ENCODE results near the gene SMC1B. TPM values are rescaled to one million over a fixed set of nuclear protein-coding genes. Genes with fewer than 3 reads are reported as not detected.
A peak's percentile ranks its signal among the peaks of the same experiment; 100 is the strongest.
"Not testable (repeated sequence)": the region's sequence is repeated elsewhere in the genome, so short reads cannot be mapped to it uniquely, and the experiment has no call there.

SMC1B gene, protein sequence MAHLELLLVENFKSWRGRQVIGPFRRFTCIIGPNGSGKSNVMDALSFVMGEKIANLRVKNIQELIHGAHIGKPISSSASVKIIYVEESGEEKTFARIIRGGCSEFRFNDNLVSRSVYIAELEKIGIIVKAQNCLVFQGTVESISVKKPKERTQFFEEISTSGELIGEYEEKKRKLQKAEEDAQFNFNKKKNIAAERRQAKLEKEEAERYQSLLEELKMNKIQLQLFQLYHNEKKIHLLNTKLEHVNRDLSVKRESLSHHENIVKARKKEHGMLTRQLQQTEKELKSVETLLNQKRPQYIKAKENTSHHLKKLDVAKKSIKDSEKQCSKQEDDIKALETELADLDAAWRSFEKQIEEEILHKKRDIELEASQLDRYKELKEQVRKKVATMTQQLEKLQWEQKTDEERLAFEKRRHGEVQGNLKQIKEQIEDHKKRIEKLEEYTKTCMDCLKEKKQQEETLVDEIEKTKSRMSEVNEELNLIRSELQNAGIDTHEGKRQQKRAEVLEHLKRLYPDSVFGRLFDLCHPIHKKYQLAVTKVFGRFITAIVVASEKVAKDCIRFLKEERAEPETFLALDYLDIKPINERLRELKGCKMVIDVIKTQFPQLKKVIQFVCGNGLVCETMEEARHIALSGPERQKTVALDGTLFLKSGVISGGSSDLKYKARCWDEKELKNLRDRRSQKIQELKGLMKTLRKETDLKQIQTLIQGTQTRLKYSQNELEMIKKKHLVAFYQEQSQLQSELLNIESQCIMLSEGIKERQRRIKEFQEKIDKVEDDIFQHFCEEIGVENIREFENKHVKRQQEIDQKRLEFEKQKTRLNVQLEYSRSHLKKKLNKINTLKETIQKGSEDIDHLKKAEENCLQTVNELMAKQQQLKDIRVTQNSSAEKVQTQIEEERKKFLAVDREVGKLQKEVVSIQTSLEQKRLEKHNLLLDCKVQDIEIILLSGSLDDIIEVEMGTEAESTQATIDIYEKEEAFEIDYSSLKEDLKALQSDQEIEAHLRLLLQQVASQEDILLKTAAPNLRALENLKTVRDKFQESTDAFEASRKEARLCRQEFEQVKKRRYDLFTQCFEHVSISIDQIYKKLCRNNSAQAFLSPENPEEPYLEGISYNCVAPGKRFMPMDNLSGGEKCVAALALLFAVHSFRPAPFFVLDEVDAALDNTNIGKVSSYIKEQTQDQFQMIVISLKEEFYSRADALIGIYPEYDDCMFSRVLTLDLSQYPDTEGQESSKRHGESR
- polyA plus RNA-seq (ENCODE audit: insufficient read length), result 0.23 TPM
- long read RNA-seq, donor 1, result 0 reads
- long read RNA-seq, donor 2, partial matches to known transcripts, result 5 of 5 reads
- long read RNA-seq, donor 2, other reads (novel, unspliced or antisense), result 0 of 5 reads
- long read RNA-seq, donor 3, result 0 reads
- long read RNA-seq, donor 4, result 0 reads
- long read RNA-seq, donor 5, result 0 reads
- long read RNA-seq, donor 6, result 0 reads
- long read RNA-seq, donor 7, result 0 reads
- long read RNA-seq, donor 8, result 0 reads

DNA sequence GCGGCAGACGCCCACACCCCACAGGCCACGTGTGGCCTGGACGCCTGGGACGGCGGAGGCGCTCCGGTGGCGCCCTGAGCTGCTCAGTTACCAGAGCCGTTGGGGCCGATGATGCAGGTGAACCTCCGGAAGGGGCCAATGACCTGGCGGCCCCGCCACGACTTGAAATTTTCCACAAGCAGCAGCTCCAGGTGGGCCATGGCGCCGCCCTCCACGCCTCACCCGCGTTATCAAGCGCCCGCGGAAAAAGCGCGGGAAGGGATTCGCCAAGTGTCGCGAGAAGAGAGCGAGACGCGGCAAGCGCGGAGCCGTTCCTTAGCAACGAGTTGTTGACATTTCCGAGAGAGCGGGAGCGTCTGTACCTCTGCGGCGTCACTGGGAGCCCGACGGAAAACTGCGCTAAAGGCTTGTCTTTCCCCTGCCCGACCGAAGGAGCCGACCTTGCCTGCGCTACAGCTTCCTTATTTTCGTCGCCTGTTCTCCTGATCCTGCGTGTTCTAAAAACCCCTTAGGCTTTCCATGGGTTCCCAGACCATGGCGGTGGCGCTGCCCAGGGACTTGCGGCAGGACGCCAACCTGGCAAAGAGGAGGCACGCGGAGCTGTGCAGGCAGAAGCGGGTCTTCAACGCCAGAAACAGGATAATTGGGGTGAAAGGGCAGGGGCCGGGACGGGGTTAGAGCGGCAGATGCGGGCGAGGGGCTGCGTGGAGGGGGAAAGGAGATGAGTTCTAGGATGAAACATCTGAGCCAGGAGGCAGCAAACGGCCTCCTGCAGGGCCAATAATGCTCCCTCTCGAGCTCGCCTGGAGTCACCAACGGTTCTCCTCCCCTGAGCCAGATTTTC, at the start of gene SMC1B, which contains the start of gene RIBC2:
SMC1B (minus strand) TSS at position 232 of the 844 bp plus-strand sequence; CDS start at position 200, 32 bp downstream.
RIBC2 (plus strand) TSS at position 326 of the 844 bp plus-strand sequence; CDS start at position 520, 194 bp downstream.
- peak; percentile 90 for DNase-seq

DNA sequence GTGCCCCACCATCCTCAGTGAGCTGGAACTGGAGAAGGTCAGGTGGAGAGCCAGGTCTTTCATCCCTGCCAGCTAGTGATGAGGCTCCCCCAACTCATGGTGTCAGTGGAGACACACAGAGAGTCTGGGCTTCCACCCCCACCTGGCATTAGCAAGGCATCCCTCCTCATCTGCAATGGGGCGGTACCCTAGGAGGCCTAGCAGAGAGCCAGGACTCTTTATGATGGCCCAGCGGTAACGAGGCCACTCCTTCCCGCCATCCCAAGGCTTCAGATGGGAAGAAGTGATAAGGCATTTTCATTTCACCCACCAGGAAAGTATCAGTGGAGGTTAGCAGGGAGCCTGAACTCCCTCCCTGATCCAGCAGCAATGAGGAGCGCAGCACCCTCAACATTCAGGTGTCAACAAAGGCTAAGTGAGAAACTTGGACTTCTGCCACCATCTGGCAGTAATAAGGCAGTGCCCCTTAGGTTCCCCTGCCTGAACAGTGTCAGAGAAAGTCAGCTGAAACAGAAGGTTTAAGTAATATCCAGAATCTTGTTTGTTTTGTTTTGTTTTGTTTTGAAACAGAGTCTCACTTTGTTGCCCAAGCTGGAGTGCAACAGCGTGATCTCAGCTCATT, 48.7 kb upstream of the SMC1B start:
- no peak for DNase-seq

DNA sequence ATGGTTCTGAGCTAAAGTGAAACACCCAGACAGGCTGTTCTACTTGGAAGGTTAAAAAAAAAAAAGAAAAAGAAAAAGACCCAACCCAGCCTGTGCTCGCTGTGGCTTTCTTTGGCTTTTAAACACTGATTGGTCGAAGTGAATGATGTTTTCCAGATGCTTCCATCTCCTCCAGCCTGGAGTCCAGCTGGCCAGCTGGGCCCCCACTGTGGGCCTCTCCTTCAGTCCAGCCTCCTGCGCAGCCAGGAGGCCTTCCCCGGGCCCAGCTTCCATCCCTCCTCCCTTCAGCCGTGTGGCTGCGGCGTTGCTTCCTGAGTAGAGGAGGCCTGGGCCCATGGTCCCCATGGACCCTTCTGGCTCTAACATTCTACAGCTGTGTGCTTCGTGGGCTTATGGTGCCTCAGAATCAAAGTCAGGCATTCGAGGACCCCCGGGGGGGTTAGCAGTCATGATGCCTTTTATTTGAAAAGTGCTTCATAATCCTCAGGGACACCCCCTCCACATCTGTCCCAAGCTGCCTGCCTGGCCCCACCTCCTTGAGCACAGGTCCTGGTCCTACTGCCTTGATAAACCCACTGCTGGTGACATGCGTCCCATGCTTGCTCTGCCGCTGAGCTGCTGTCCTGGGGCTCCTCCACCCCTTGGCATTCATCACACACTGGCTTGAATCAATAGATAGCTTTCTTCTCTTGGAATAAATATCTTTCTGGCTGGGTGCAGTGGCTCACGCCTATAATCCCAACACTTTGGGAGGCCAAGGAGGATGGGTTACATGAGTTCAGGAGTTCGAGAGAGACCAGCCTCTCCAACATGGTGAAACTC, 47.1 kb upstream of the SMC1B start:
- DNase-seq, result peak; percentile 79

DNA sequence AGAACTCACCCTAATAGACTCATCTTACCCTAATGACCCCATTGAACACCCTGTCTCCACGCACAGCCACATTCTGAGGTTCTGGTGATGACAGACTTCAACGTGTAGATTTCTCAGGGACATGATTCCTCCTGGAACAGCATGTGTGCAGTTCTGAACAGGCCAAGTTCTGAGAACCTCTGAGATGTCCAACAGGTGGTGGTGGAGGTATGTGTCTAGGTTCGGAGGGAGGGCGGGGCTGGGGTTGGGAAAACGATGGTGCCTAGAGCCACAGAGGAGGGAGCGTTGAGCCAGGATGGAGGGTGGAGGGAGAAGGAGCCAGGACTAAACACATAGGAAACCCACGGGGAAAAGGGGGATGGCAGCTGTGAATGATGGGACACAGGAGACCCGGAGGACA, 45.8 kb upstream of the SMC1B start:
- DNase-seq, result no peak

DNA sequence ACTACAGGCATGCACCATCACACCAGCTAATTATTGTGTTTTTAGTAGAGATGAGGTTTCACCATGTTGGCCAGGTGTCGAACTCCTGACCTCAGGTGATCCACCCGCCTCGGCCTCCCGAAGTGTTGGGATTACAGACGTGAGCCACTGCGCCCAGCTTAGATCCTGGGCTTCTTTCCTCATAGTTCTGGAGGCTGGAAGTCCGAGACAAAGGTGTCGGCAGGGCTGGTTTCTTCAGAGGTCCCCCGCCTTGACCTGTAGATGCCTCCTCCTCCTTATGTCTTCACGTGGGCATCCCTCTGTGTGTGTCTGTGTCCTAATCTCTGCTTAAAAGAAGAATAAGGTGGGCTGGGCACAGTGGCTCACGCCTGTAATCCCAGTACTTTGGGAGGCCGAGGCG, 45.1 kb upstream of the SMC1B start:
- DNase-seq, result no peak

DNA sequence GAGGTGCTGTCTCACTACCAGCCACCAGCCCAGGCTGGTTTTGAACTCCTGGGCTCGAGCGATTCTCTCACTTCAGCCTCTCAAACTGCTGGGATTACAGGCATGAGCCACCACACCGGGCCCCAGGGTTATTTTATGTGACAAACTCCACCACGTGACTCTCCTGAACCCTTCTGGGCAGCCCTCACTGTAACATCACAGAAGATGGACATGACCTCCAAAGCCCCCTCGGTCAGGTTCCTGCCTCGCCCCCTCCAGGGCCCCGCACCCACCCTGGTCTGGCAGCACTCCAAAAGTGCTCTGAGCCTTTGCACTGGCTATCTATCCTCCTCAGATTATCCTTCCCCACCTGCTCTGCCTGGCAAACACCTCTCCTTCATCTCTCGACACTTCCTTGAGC, 43.4 kb upstream of the SMC1B start:
- no peak for DNase-seq

DNA sequence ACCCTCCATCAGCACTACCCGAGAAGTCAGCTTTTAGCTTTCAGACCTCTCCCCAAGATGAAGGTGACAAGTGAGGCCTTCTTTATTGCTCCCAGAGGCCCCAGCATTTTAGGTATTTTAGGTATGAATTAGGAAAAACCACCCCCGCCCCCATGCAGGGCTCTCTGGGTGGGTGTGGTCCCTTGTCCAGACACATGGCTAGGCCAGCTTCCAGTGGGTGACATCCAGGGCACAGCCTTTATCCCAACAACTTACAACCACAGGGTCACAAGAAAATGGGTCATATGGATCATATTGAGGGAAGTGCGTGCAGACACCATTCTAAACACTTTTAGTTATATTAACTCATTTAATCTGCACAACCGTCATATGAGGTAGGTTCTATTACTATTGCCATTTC, 42.2 kb upstream of the SMC1B start:
- no peak for DNase-seq

DNA sequence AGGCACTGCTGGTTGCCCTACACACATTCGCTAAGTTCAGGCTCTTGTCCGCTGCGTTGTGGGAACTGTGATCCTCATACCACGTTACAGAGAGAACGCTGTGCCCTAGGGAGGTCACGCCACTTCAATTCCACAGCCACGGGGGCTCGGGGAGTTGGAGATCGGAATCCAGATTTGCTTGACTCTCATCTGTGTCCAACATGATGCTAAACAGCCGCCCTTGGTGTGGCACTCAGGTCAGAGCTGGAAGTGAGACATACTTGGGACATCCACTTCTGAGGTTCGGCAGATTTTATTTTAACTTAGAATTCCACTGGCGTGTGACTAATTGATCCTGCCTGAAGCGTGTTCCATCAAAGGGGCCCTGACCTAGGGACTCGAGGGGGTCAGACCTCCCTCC, 41.8 kb upstream of the SMC1B start:
- DNase-seq, result no peak

DNA sequence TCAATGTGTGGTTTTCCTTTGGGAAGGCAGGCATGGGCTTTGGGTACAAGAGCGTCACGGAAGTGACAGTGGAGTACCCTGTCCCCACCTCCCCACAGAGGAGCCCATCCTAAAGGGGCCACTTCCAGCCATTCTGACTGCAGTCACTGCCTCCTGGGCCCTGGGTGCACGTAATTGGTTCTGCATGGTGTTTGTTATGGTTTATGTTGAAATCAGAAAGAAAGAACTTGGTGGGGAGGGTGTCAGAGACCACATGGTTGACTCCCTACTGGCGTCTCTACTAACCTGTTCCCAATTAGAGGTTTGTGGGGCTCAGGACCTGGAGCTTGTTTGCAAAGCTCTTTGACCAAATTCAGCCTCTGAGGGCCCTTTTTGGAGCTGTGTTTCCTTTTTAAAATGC, 40.9 kb upstream of the SMC1B start:
- DNase-seq, result no peak

DNA sequence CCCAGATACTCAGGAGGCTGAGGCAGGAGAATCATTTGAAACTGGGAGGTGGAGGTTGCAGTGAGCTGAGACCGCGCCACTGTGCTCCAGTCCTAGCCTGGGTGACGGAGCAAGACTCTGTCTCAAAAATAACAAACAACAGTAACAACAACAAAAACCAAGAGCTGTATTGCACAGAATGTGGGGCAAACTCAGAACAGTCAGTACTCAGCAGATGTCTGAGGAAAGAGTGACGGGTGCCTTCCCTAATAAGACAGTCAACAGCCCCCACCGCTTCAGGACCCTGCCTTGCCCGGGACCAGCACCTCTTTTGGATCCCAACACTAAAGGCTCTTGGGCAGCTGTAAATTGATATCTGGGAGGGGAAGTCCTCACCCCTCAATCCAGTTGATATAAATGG, 40.4 kb upstream of the SMC1B start:
- DNase-seq, result no peak

DNA sequence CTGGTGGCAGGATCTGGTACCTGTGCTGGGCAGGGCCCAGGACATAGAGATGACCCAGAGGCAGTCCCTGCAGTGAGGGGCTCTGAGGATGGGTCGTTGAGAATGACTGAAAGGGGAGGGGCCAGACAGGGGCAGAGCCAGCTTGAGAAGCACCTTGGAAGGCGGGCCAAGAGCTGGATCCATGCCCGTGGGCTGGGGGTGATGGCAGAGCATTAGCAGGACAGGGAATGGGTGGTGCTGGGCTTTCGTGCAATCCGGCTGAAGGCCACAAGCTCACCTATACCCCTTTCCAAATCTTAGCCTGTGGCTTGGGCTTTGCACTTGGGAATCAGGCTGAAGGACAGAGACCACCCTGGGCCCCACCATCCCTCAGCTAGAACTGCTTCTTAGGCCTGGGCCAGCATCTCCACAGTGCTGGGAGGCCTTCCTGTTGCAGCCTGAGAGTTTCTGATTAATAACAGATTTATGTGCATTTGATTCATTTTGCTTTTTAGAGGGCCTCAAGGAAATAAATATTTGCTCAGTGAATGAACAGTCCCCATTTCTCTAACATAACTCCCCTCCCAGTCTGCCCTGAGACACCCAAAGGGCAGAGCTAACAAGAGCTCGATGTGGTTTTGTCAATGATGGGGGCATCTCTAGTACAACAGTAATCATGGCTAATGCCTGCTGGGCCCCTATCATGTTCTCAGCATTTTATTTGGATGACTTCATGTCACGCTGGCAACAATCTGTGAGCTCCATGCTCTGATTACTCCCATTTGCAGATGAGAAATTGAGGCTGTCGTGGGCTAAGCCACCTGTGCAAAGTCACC, 39.4 kb upstream of the SMC1B start:
- DNase-seq, result no peak

DNA sequence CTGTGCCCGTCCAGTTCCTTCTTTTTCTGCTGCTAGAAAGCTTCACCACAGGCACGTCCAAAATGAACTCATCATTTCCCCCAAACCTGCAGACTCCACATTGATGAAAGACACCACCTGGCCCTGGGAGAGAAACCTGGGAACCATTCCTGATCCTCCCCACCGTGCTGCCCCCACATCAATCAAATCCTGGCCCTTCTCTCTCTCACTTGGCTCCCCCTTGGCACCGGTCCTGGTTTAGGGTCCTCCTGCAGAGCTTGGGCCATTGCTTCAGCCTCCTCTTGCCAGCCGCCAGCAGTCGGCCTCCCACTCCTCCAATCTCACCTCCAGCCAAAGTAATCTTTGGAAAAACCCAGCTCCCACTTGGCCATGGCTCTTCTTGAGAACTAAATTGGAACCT, 38.6 kb upstream of the SMC1B start:
- DNase-seq, result no peak

DNA sequence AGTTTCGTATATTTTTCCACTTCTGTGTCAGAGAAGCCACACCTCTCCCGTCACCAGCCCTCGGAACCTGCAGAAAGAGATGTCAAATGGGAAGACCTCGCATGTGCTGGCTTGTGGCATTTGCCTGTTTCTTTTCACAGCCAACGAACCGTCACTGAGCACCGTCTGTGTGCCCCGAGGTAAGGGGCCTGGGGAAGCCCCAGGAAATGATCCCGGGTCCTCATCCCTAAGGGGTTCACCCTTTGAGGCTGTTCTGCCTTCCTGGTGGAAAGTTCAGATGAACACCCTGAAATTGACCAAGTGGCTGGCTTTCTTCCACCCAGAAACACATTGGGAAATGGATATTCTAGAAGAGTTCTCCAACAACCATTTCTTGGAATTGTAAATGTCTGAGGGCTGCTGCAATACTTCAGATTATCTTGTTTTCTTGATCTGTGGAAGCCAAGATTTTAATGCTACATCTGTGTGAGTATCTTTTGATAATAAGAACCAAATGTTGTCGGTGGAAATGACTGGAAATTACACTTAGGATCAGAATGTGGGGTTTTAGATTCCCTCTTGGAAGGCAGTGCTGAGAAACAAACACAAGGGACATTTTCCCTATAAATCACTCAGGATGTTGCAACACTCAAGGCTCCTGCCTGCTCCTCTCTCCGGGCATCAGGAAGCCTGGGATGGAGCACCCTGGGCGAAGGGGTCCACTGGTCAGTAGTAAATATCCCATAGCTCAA, 37.7 kb upstream of the SMC1B start:
- no peak for DNase-seq

DNA sequence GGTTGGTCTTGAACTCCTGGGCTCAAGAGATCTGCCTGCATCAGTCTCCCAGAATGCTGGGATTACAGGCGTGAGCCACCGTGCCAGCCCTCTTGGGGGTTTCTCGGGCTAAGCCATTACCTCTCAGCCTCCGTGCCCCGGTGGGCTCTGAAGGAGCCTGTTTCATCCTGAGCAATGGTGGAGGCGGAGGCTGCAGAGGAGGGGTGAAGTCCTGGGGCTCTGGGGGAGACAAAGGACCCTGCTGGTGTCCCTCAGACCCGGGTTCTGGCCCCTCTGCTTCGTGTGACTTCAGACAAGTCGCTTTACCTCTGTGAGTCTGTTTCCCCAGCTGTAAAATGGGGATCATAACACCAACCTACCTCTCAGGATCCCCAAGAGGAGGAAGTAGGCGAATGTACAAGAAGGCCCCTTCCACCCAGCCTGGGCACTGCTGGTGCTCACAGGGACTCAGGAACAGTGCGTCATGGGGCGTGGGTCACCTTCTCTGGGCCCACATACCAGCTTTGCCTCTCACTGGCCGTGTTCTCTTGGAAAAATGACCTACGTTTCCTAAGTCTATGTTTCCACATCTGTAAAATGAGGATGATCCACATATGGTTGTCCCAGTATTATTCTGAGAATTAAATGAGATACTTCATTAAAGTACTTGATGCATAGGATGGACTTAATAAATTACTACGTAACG, 36.8 kb upstream of the SMC1B start:
- no peak for DNase-seq

DNA sequence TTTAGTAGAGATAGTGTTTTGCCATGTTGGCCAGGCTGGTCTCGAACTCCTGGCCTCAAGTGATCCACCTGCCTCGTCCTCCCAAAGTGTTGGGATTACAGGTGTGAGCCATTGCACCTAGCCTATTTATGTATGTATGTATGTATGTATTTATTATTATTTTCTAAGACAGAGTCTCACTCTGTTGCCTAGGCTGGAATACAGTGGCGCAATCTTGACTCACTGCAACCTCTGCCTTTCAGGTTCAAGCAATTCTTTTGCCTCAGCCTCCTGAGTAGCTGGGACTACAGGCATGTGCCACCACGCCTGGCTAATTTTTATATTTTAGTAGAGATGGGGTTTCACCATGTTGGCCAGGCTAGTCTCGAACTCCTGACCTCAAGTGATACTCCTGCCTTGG, 36.0 kb upstream of the SMC1B start:
- DNase-seq, result not testable (repeated sequence)

DNA sequence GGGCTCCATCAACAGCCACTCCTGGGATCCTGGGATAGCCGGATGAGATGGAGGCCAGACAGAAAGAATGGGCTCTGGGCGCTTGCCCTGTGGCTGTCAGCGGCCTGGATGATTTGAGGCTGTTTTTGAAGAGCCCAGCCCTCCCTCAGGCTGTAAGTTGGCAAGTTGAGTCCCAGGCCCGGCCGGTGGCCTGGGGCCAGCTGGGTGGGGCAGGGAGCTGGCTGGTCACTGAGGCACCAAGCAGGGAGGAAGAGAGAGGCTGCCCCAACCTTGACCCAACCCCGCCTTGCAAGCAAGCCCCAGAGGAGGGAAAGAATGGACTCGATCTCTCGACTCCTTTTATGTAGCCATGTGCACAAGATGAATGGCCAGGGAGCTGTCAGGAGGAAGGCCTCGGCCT, 35.0 kb upstream of the SMC1B start:
- DNase-seq, result no peak

DNA sequence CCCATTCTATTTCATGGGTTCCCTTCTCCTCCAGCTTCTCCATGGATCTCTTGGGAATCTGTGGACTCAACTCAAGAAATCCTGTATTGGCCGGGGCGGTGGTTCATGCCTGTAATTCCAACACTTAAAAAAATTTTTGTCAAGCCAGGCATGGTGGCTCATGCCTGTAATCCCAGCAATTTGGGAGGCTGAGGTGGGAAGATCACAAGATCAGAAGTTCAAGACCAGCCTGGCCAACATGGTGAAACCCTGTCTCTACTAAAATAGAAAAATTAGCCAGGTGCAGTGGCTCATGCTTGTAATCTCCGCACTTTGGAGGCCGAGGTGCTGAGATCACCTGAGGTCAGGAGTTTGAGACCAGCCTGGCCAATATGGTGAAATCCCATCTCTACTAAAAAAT, 34.2 kb upstream of the SMC1B start:
- not testable (repeated sequence) for DNase-seq
